ENCODE results near the gene KIAA0825.
A peak's percentile ranks its signal among the peaks of the same experiment; 100 is the strongest.

The KIAA0825 gene

DNA sequence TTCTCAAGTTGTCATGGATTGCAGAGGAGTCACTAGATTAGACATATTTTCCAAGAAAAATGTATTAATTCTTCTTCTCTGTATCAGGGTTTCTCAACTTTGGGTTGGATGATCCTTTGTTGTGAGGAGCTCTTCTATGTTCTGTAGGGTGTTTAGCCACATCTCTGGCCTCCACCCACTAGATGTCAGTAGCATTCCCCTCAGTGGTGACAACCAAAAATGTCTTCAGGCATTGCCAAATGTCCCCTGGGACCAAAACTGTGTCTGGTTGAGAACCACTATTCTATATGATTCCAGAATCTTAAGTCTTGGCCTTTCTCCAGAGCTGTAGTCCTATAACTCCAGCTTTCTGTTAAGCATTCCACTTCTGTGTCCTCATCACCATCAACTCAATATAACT lies 220.9 kb downstream of the KIAA0825 start:
- DNase-seq (ENCODE audit: low read depth, low spot score), result no peak
- H3K4me3 ChIP-seq (ENCODE audit: low read length), result no peak overlapping the region

DNA sequence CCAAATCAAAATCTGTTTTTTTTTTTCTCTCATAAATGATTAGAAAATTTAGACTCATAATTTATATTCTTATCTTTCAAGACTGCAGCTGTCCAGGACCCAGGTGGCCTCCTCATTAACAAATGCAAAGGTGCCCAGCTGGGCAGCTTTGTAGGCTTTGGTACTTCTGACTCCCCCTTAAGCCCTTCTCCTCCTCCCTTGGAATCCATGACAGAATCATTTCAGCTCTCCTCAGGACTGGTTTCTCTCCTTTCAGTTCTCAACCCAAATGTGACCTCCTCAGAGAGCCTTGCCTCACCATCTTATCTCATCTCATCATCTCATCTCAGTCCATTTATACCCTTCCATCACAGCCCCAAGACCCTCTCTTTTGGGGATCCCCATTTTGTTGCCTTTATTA lies 221.7 kb downstream of the KIAA0825 start:
- DNase-seq (ENCODE audit: low read depth, low spot score), result no peak
- no peak overlapping the region for H3K4me3 ChIP-seq (ENCODE audit: low read length)

DNA sequence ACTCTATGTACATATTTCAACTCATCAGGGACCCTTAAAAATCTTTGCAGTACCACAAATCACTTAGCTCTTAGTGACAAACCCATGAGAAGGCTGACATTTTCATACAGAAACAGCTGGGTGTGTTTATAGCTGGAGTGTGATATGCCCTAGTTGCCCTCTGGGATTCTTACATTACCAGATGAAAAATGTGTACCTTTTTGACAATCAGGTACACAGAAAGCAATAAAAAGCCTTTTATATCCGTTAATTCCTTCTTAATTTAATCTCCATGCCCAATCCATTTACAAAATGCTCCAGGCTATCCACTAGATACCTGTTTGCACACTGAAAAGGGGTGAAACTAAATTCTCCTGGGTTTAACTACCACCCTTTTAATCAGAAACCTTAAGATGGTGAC lies 222.9 kb downstream of the KIAA0825 start:
- no peak for DNase-seq (ENCODE audit: low read depth, low spot score)
- no peak overlapping the region for H3K4me3 ChIP-seq (ENCODE audit: low read length)

DNA sequence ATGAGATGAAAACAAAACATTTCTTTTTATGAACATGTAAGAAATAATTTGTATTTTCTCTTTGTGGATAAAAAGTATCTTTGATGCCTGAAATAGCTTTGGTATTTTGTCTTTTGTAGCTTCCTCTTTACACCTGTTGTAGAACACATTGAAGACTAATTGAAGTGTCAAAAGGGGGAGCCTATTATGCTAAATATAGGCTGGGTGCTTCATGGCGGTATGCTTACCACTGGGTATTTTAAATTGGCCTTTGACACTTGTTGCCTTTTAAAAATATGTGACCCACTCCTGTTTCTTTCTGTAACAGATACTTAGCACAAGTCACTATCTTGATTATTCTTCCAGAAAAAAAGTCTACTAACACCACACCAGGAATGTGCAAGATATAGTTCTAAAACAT lies 226.4 kb downstream of the KIAA0825 start:
- no peak overlapping the region for H3K4me3 ChIP-seq (ENCODE audit: low read length)
- no peak for DNase-seq (ENCODE audit: low read depth, low spot score)

DNA sequence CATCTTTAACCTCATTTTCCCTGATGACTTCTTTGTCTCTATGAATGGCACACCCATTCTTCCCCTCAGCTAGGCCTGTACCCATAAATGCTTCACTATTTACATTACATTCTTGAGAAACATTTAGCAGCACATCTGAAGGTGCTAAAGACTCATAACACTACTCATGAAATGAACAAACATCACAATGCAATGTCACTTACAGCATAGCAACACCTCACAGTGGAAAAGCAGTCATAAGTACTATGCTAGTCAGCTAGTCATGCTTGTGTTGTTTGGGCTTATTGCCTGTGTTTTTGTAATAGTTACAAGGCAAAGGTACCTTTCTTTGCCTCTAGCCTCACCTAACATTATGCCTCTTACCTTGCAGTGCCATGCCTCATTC lies 228.9 kb downstream of the KIAA0825 start:
- H3K4me3 ChIP-seq (ENCODE audit: low read length), result no peak overlapping the region
- DNase-seq (ENCODE audit: low read depth, low spot score), result no peak

DNA sequence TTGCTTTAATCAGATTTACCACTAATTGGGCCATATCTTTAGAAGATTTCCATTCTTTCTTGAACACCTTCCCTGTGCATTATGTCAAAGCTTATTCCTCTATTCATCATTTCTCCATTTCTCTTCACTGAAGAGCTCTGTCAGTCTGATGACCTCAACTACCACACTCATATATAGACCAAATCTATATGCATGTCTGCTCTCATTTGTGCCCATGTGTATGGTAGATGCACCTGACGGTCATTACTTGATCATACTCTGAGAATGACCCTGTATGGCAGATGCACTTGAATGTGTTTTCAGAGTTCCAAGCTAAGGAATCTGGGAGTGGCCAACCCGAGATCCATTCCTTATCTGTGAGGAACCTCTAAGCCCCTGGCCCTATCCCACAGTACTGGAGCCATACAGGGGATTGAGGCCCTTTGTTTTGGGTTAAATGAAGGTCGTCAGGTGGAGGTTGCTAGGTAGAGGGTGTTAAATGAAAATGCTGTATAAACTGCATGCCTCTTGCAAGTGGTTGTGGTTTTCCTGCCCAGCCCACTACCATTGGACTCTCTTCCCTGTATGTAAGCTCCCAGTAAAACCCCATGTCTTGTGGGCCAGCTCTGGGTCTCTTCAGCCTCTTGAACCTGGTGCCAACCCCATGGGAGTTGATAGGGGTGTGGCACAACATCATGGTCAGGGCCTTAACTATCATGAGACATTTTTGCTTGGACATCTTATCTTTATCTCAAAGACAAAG lies 229.5 kb downstream of the KIAA0825 start:
- DNase-seq (ENCODE audit: low read depth, low spot score), result peak; percentile 6
- no peak overlapping the region for H3K4me3 ChIP-seq (ENCODE audit: low read length)

DNA sequence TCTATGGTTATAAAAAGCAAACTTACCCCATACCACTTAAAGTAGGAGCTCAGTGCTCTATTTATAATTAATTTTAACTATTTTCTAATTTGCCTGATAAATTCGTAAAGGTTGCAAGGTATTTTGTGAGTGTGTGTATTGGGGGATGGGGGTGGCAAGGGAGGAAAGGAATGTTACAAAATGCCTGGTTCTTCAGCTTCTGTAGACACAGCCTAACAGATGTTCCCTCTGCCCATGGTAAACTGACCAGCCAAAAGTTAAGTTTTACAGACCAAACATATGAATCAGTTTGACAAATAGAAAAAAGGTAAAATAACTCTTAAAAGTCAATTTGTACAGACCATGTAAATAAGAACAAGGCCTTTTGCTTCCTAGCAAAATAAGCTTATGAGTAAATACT lies 232.6 kb downstream of the KIAA0825 start:
- no peak overlapping the region for H3K4me3 ChIP-seq (ENCODE audit: low read length)
- DNase-seq (ENCODE audit: low read depth, low spot score), result no peak

DNA sequence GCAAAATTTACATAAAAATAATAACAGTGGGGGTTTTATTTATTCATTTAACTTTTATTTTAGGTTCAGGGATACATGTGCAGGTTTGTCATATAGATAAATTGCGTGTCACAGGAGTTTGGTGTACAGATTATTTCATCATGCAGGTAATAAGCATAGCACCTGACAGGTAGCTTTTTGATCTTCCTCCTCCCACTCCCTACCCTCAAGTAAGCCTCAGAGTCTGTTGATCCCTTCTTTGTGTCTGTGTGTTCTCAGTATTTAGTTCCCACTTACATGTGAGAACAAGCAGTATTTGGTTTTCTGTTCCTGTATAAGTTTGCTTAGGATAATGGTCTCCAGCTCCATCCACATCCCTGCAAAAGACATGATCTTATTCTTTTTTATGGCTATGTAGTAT lies 240.3 kb downstream of the KIAA0825 start:
- DNase-seq (ENCODE audit: low read depth, low spot score), result no peak

DNA sequence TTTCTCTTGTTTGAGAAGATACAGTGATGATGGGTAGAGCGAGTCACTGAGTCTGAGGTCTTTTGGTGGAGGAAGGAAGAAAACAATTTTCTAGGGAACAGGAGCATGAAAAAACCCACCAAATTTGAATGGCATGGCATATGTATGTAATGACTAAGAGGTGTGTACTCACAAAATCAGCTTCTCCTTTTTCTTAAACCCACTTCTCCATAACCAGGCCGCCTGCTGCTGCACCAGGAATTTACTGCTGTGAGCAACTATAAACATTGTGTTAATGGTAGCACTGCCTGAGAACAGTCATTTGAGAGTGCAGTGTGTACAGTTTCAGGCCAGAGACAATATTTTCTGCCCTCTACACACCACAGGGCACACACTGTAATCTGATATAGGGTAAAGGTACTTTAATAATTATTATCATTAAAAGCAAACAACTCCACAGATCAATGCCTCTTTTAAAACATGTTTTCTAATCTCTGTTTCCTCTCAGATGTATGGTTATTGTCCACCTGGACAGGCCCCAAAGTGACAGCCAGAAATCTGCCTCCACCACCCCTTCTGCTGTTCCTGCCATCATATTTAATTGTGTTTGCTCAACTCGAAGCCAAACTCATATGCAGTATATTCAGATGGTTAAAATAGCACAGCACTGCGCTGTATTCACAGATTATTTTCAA lies 241.6 kb downstream of the KIAA0825 start:
- H3K4me3 ChIP-seq (ENCODE audit: low read length), result no peak overlapping the region
- DNase-seq (ENCODE audit: low read depth, low spot score), result no peak

More for the DNA sequence above, 240.3 kb downstream of the KIAA0825 start:
- no peak overlapping the region for H3K4me3 ChIP-seq (ENCODE audit: low read length)

DNA sequence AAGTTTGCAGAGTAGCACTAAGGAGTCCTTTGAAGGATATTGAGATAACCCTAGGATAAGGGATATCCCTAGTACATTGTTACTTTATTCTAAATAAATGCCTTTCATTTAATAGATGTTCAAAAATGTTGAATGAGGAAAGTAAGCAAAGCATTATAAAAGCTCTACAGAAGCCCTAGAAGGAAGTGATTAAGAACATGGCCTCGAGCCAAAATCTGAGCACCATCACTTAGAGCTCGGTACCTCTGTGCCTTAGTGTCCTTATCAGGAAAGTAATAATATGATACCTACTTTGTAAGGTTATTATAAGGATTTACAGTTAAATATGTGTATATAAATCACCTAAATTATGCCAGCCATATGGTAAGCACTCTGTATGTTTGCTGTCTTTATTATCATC lies 242.6 kb downstream of the KIAA0825 start:
- DNase-seq (ENCODE audit: low read depth, low spot score), result no peak
- no peak overlapping the region for H3K4me3 ChIP-seq (ENCODE audit: low read length)

DNA sequence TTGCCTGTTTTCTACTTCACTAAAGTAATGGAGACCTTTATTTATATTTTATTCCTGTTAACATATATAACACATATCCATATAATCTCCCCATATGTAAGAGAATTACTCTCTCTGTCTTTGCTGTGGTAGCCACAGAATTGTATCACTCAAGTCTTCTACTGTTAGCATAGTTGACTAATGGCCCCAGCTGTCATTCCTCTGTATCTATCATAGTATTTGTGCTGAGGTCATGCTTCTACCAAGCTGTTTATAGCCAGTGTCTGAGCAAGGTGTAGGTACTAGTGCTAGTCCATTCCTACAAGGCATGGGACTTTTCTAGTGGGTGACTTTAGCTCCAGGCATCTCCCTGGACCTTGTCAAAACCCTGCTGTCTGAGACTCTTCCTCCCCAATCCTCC lies 244.1 kb downstream of the KIAA0825 start:
- H3K4me3 ChIP-seq (ENCODE audit: low read length), result no peak overlapping the region
- DNase-seq (ENCODE audit: low read depth, low spot score), result no peak

DNA sequence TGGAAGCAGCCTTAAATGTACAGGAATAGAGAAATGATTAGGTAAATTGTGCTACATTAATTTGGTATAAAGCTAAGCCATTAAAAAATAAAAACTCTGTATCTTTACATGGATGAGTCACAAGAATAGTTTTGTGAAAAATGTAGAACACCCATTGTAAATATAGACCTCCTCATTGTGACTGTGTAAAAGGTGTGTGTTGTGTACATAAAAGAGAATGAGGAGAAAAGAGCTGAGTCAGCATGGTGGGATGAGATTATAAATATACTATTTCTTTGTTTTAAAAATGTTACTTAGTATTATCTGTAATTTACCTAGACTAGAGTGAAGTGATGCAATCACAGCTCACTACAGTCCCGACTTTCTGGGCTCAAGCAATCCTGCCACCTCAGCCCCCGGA lies 250.5 kb downstream of the KIAA0825 start:
- no peak for DNase-seq (ENCODE audit: low read depth, low spot score)
- H3K4me3 ChIP-seq (ENCODE audit: low read length), result no peak overlapping the region

DNA sequence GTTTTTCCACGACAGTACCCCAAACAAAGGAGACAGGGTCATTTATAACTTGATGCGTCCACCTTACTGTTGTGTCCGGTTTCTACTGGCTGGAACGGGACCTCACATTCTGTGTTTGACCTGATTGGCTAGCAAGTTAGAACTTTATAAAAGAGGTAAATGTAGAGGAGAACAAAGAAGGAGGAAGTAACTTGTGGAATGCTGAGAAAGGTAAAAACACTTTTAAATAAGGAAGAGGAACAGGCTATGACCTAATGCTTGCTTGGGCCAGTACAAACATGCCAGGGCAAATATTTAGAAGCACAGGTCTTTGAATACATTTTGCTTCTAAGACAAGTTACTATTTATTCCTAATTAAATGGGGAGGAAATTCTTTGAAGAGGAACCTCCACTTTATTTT lies 251.6 kb downstream of the KIAA0825 start:
- no peak overlapping the region for H3K4me3 ChIP-seq (ENCODE audit: low read length)
- no peak for DNase-seq (ENCODE audit: low read depth, low spot score)

DNA sequence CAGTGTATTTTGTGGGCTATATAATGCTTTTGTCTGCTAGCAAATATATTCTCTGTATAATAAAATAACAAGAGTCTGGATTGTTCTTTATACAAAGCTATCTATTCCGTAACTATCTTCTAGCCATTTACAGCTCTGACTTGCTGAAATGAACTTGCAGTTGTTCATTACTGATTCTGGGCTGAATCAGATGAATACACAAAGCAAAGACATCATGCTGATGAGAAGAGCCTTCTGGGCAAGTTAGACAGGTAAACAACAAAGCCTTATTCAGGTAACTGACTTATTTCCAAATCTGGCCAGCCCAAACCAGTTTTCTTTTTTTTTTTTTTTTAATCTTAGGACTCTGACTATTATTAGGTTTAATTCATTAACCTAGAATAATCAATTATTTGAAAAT lies 255.5 kb downstream of the KIAA0825 start:
- no peak for DNase-seq (ENCODE audit: low read depth, low spot score)
- H3K4me3 ChIP-seq (ENCODE audit: low read length), result no peak overlapping the region

DNA sequence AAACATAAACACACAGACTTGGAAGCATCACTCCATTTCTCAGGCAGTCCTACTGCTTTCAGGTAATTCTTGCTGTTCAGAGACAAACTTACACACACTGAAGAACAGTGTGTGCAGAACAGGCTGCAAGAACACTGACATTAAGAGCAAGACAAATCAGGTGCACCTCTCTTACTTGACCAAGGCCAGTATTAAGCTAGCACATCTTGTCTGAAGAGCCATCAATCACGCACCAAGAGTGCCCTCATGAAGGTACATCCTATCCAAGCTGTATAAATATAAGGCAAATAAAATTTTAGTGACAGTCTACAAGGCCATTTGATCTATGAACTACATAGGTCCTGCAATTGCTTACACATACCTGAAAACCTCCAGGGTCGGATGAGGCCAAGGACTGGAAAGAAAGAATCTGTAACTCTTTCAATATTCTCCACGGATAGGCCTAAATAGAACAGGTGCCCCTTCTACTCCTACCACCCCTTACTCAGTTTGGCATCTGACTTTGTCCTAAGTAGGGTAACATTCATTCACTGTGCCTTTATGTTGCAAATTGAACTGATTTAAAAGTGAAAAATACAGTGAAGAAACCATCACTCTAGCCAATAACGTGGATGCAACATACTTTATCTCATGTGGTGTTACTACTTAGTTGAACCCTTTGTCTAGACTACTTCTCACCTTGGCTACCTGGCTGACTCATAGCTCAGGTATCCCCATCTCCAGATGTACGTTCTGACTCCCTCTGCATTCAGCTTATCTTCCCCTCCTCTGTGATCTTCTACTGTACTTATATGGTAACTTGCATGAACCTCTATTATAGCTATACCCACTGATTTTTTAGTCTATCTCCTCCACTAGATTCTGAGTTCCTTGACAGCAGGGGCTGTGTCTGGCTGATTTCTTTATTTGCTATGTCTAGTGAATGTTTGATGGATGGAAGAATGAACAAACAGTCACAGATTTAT lies 256.3 kb downstream of the KIAA0825 start:
- no peak for DNase-seq (ENCODE audit: low read depth, low spot score)

DNA sequence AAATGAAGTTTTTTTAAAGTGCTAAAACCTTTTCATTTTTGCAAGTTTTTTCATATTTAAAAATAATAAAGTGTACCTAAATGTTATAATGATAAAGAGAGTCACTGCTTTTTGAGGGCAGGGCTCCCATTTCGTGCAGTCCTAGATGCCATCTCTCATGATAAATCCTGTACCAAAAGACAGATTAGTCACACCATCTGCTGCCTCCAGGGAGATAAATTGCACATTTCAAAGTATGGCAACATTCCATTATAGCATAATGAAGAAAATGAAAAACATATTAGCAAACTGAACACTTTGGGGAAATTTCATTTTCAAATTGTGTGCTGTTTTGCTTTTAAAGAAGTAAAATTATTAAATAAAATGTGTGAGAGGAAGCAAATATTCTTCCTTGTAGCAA lies 257.2 kb downstream of the KIAA0825 start:
- no peak overlapping the region for H3K4me3 ChIP-seq (ENCODE audit: low read length)
- DNase-seq (ENCODE audit: low read depth, low spot score), result no peak

More for the DNA sequence above, 256.3 kb downstream of the KIAA0825 start:
- H3K4me3 ChIP-seq (ENCODE audit: low read length), result no peak overlapping the region

DNA sequence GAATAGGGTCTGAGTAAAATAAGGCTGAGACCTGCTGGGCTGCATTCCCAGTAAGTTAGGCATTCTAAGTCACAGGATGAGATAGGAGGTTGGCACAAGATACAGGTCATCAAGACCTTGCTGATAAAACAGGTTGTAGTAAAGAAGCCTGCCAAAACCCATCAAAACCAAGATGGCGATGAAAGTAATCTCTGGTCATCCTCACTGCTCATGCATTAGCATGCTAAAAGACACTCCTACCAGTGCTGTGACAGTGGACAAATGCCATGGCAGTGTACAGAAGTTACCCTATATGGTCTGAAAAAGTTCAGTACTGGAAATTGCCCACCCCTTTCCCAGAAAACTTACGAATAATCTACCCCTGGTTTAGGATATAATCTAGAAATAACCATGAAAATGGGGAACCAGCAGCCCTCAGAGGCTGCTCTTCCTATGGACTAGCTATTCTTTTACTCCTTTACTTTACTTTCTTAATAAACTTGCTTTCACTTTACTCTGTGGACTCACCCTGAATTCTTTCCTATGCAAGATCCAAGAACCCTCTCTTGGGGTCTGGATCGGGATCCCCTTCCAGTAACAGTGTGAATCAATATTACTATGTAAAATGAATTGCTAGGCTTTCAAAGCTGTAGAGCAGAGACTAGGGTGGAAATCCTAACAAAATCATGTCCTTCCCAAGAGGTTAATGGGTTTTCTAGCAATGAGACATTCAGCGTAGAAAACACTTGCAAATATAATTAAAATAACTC lies 257.8 kb downstream of the KIAA0825 start:
- H3K4me3 ChIP-seq (ENCODE audit: low read length), result no peak overlapping the region

DNA sequence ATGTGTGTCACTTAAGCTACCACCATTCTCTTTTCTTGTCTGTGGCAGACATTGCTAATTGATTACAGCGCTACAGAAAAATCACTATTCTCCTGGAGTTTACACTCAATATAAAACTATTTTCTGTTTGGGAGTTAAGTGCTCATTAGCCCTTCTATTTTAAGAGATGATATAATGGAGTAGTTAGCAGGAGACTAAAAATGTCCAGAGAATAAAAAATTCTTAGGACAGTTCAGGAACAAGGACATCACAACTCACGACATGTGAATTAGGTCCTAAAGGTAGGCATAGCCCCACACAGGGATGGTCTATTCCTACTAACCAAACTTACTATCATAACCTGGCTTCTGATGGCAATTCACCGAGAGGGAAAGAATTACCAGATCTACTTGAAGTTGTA lies 258.5 kb downstream of the KIAA0825 start:
- H3K4me3 ChIP-seq (ENCODE audit: low read length), result no peak overlapping the region
- DNase-seq (ENCODE audit: low read depth, low spot score), result no peak

More for the DNA sequence above, 257.8 kb downstream of the KIAA0825 start:
- DNase-seq (ENCODE audit: low read depth, low spot score), result no peak

DNA sequence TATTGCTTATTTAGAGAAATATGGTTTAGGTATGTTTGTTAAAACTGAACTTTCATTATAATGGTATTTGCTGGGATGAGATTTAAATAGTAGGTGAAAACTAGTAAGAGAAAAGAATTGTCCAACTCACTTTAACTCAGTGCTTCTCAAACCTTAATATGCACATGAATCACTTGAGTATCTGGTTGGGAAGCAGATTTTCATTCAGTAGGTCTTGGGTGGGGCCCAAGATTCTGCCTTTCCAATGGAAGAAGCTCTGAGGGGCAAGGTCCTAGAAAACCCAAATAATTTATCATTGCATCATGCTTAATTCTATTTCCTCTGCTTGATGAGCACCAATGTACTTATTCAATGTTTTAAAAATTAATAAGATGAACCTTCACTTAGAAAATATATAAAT lies 262.6 kb downstream of the KIAA0825 start:
- H3K4me3 ChIP-seq (ENCODE audit: low read length), result no peak overlapping the region

More for the DNA sequence above, 262.6 kb downstream of the KIAA0825 start:
- no peak for DNase-seq (ENCODE audit: low read depth, low spot score)

Data from Jurkat, Clone E6-1 (cell line).